HCT116 (cell line): Measurements from ENCODE around the gene GDPD3.

Experiments used
- CEBPB ChIP-seq: IDR thresholded peaks from 2 replicates; pipeline ENCODE4 v1.6.1; 2012; ENCODE audit warnings: low read depth
- CTCF ChIP-seq, 3 experiments: fragments of 200-600 bp in 1 of 3; sonication (generic) in 1 of 3; IDR thresholded peaks in 2 of 3; conservative IDR thresholded peaks in 1 of 3; 2 replicates each; pipeline ENCODE4 v1.5.1; 2012 to 2017; ENCODE audit warnings: low read depth in 2 of 3, low read length in 2 of 3, antibody characterized with exemption in 1 of 3, borderline replicate concordance in 1 of 3, control low read depth in 1 of 3, mild to moderate bottlenecking in 1 of 3, mixed read lengths in 1 of 3, mixed run types in 1 of 3, moderate library complexity in 1 of 3; ENCODE audit not compliant: insufficient read depth in 1 of 3
- ELF1 ChIP-seq: IDR thresholded peaks from 2 replicates; pipeline ENCODE4 v1.6.1; 2012; ENCODE audit warnings: low read depth, borderline replicate concordance
- EZH2phosphoT487 ChIP-seq: fragments of 200-600 bp; IDR thresholded peaks from 2 replicates; pipeline ENCODE4 v1.6.1; 2018; ENCODE audit warnings: antibody characterized with exemption, borderline replicate concordance
- JUND ChIP-seq: IDR thresholded peaks from 2 replicates; pipeline ENCODE4 v1.6.1; 2012
- MAX ChIP-seq: IDR thresholded peaks from 2 replicates; pipeline ENCODE4 v1.6.1; 2012
- POLR2A ChIP-seq: IDR thresholded peaks from 2 replicates; pipeline ENCODE4 v1.7.0; 2011; ENCODE audit warnings: borderline replicate concordance; ENCODE audit not compliant: insufficient read depth, insufficient read length; ENCODE audit errors: extremely low read depth
- POLR2AphosphoS5 ChIP-seq: IDR thresholded peaks from 2 replicates; pipeline ENCODE4 v1.6.1; 2011; ENCODE audit warnings: mild to moderate bottlenecking, low read depth, low read length, moderate library complexity
- RAD21 ChIP-seq: IDR thresholded peaks from 2 replicates; pipeline ENCODE4 v1.6.1; 2012; ENCODE audit warnings: low read depth, mild to moderate bottlenecking
- REST ChIP-seq: IDR thresholded peaks from 2 replicates; pipeline ENCODE4 v1.6.1; 2012; ENCODE audit warnings: low read depth
- SIN3A ChIP-seq: IDR thresholded peaks from 2 replicates; pipeline ENCODE4 v1.6.1; 2012; ENCODE audit warnings: low read depth
- SP1 ChIP-seq: IDR thresholded peaks from 2 replicates; pipeline ENCODE4 v1.6.1; 2012; ENCODE audit warnings: low read depth
- YY1 ChIP-seq: IDR thresholded peaks from 2 replicates; pipeline ENCODE4 v1.6.1; 2011; ENCODE audit warnings: low read length, low read depth, moderate library complexity, mild to moderate bottlenecking; ENCODE audit not compliant: insufficient replicate concordance; ENCODE audit errors: extremely low read depth

GRCh38 chr16:30122604-30123160 is 9.3 kb upstream of the GDPD3 start:
- TF ChIP-seq CTCF (IDR thresholded peaks at IDR 0.05 in 2 of 3, conservative IDR thresholded peaks at IDR 0.05 in 1 of 3; ENCODE audit: borderline replicate concordance in 1 of 3, insufficient read depth in 1 of 3, low read depth in 2 of 3, low read length in 2 of 3) (no peak), YY1 (no peak), RAD21 (no peak), CEBPB (no peak), POLR2A (no peak), POLR2AphosphoS5 (no peak), EZH2phosphoT487 (no peak), SP1 (no peak), MAX (no peak), REST (no peak), ELF1 (no peak), JUND (no peak), SIN3A (no peak)
